Panc1 (cell line): ENCODE data around the gene TXN. TPM values are rescaled to one million over a fixed set of nuclear protein-coding genes. Genes with fewer than 3 reads are reported as not detected.

Experiments used
- ATAC-seq: fragments of 200-7000 bp; cut with Tn5 transposase; 2 replicates; pipeline ENCODE4 v1.9.1; 2020; ENCODE audit warnings: mild to moderate bottlenecking, moderate library complexity
- BruUV-seq: library from RNA; stranded (reverse); fragments of 400-500 nt; replicated peaks from 2 replicates; lab custom pipeline; 2021; lab: Mats Ljungman, UMichigan
- CTCF ChIA-PET: fragments of 300-600 bp; sonication (Branson Sonifier 250); formaldehyde crosslinking; loops from one replicate; lab custom pipeline; 2022; ENCODE audit warnings: antibody characterized with exemption; lab: Charles Lee
- POLR2A ChIA-PET: fragments of 300-600 bp; sonication (Branson Sonifier 250); formaldehyde crosslinking; loops from one replicate; lab custom pipeline; 2022; ENCODE audit warnings: antibody characterized with exemption; lab: Charles Lee
- DNase-seq: peaks from one replicate; pipeline ENCODE4 v3.0.0-alpha.2; 2010; ENCODE audit warnings: low read depth, low spot score
- H3K27ac ChIP-seq: 2 replicates; pipeline ENCODE4 v1.5.1; 2011; ENCODE audit warnings: mild to moderate bottlenecking, low read length, inconsistent platforms
- H3K27me3 ChIP-seq: fragments of 200-500 bp; sonication (Bioruptor generic); 2 replicates; pipeline ENCODE4 v1.6.0; 2014; ENCODE audit warnings: low read length, inconsistent platforms; ENCODE audit not compliant: control insufficient read depth, insufficient read depth
- H3K36me3 ChIP-seq: fragments of 200-500 bp; sonication (Bioruptor generic); 2 replicates; pipeline ENCODE4 v1.5.1; 2014; ENCODE audit warnings: inconsistent platforms, mild to moderate bottlenecking, low read length, moderate library complexity; ENCODE audit not compliant: control insufficient read depth, insufficient read depth
- H3K4me1 ChIP-seq: 2 replicates; pipeline ENCODE4 v1.5.1; 2011; ENCODE audit warnings: inconsistent platforms, mild to moderate bottlenecking, low read length, moderate library complexity; ENCODE audit not compliant: control insufficient read depth, insufficient read depth
- H3K4me3 ChIP-seq, 2 experiments: 2 replicates each; pipeline ENCODE4 v1.5.1; 2011 to 2012; ENCODE audit warnings: low read depth in 2 of 2, low read length in 2 of 2, mild to moderate bottlenecking in 2 of 2, inconsistent platforms in 1 of 2, moderate library complexity in 1 of 2
- H3K9me3 ChIP-seq: fragments of 200-500 bp; sonication (Bioruptor generic); 2 replicates; pipeline ENCODE4 v1.5.1; 2014; ENCODE audit warnings: low read depth, mild to moderate bottlenecking, inconsistent platforms, low read length, moderate library complexity; ENCODE audit not compliant: control insufficient read depth, insufficient read depth
- POLR2AphosphoS5 ChIP-seq: IDR thresholded peaks from 2 replicates; pipeline ENCODE4 v1.6.1; 2012; ENCODE audit warnings: mild to moderate bottlenecking, low read depth, low read length, moderate library complexity
- SIN3A ChIP-seq: IDR thresholded peaks from 2 replicates; pipeline ENCODE4 v1.6.1; 2012; ENCODE audit warnings: low read depth, mild to moderate bottlenecking, low read length, moderate library complexity, borderline replicate concordance; ENCODE audit not compliant: insufficient read depth
- TCF7L2 ChIP-seq: IDR thresholded peaks from 2 replicates; pipeline ENCODE4 v1.6.1; 2011; ENCODE audit warnings: mild to moderate bottlenecking, low read depth, low read length, inconsistent platforms
- in situ Hi-C: cut with HindIII; loops from 2 replicates; pipeline ENCODE4 v1.10.0; 2016; ENCODE audit warnings: low sequenced_read_pairs, low pct_unique_long_range_greater_than_20kb
- intact Hi-C: fragments of 100-400 bp; cut with micrococcal nuclease; formaldehyde crosslinking; loops from one replicate; pipeline ENCODE4 v1.10.0; 2022; ENCODE audit not compliant: unreplicated experiment
- total RNA-seq: library from RNA; stranded (reverse); gene quantifications from one replicate; pipeline ENCODE4 v1.2.1, GENCODE V29; 2021; ENCODE audit not compliant: unreplicated experiment
- TF ChIP-seq, protein P1 (sequence below), 2 experiments: IDR thresholded peaks; 2 replicates each; pipeline ENCODE4 v1.6.1; 2011 to 2012; ENCODE audit warnings: low read depth in 2 of 2, control low read depth in 1 of 2, low read length in 1 of 2, mild to moderate bottlenecking in 1 of 2, moderate library complexity in 1 of 2; ENCODE audit not compliant: insufficient read depth in 1 of 2
- TF ChIP-seq, protein P2 (sequence below): fragments of 450-650 bp; IDR thresholded peaks from 2 replicates; pipeline ENCODE4 v1.5.1; 2017; ENCODE audit warnings: mild to moderate bottlenecking

Gene TXN
- total RNA-seq, 1 experiment from 2014 or later, result 197 TPM

DNA sequence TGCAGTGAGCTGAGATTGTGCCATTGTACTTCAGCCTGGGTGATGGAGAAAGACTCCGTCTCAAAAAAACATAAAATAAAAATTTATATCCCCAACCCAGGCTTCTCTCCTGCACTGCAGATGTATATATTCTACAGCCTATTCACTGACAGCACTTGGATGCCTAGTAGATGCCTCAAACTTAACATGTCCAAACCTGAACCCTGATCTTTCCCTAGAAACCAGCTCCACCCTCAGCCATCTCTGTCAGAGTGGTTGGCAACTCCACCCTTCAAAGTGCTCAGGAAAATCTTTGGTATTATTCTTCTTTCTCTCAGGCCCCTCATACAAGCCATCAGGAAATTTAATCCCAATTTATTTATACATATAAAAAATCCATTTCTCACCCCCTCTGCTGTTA lies 36.9 kb upstream of the TXN start:
- ChIA-PET POLR2A (no interaction called here), CTCF (no interaction called here)
- H3K4me3 ChIP-seq, result no peak overlapping the region
- ATAC-seq, result no peak
- H3K36me3 ChIP-seq, result no peaks in the 10 kb centered on the region
- no peaks in the 10 kb centered on the region for H3K27me3 ChIP-seq
- no peak overlapping the region for H3K27ac ChIP-seq
- H3K4me1 ChIP-seq, result no peaks in the 10 kb centered on the region
- BruUV-seq, result no TSS peak
- TF ChIP-seq, protein P1, sequence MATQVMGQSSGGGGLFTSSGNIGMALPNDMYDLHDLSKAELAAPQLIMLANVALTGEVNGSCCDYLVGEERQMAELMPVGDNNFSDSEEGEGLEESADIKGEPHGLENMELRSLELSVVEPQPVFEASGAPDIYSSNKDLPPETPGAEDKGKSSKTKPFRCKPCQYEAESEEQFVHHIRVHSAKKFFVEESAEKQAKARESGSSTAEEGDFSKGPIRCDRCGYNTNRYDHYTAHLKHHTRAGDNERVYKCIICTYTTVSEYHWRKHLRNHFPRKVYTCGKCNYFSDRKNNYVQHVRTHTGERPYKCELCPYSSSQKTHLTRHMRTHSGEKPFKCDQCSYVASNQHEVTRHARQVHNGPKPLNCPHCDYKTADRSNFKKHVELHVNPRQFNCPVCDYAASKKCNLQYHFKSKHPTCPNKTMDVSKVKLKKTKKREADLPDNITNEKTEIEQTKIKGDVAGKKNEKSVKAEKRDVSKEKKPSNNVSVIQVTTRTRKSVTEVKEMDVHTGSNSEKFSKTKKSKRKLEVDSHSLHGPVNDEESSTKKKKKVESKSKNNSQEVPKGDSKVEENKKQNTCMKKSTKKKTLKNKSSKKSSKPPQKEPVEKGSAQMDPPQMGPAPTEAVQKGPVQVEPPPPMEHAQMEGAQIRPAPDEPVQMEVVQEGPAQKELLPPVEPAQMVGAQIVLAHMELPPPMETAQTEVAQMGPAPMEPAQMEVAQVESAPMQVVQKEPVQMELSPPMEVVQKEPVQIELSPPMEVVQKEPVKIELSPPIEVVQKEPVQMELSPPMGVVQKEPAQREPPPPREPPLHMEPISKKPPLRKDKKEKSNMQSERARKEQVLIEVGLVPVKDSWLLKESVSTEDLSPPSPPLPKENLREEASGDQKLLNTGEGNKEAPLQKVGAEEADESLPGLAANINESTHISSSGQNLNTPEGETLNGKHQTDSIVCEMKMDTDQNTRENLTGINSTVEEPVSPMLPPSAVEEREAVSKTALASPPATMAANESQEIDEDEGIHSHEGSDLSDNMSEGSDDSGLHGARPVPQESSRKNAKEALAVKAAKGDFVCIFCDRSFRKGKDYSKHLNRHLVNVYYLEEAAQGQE (IDR thresholded peaks at IDR 0.05; ENCODE audit: insufficient read depth in 1 of 2, low read depth in 2 of 2, low read length in 1 of 2), result no peak
- TF ChIP-seq POLR2AphosphoS5, result no peak
- TF ChIP-seq, protein P2, sequence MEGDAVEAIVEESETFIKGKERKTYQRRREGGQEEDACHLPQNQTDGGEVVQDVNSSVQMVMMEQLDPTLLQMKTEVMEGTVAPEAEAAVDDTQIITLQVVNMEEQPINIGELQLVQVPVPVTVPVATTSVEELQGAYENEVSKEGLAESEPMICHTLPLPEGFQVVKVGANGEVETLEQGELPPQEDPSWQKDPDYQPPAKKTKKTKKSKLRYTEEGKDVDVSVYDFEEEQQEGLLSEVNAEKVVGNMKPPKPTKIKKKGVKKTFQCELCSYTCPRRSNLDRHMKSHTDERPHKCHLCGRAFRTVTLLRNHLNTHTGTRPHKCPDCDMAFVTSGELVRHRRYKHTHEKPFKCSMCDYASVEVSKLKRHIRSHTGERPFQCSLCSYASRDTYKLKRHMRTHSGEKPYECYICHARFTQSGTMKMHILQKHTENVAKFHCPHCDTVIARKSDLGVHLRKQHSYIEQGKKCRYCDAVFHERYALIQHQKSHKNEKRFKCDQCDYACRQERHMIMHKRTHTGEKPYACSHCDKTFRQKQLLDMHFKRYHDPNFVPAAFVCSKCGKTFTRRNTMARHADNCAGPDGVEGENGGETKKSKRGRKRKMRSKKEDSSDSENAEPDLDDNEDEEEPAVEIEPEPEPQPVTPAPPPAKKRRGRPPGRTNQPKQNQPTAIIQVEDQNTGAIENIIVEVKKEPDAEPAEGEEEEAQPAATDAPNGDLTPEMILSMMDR, result no peak
- no peak for TF ChIP-seq TCF7L2
- TF ChIP-seq SIN3A, result no peak
- DNase-seq, result no peak
- intact Hi-C loops (no loop called here), in situ Hi-C loops (no loop called here)
- no peaks in the 10 kb centered on the region for H3K9me3 ChIP-seq

DNA sequence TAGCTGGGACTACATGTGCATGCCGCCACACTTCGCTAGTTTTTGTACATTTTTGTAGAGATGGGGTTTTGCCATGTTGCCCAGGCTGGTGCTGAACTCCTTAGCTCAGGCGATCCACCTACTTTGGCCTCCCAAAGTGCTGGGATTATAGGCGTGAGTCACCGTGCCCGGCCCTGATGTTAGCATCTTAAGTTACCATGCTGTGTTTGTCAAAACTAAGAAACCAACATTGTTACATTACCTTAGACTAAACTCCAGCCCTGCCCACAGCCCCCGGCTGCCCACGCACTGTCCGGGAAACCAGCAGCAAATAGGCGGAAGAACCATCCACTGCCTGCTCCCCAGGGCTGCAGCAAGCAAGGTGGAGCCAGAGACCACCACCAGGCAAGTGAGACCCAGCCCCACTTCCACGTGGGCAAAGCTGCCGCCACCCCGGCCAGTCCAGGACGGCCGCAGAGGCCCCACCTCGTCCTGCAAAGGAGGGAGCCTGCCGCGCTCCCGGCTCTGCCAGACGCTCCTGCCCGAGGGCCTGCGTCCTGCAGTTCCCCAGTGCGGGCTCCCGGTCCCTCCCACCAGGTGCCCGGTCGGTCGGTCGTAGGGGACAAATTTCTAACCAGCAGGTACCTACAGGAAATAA lies 35.7 kb upstream of the TXN start:
- DNase-seq, result no peak
- ChIA-PET POLR2A (no interaction called here), CTCF (no interaction called here)
- intact Hi-C loops, result no loop called here
- Histone ChIP-seq H3K4me1 (no peaks in the 10 kb centered on the region), H3K36me3 (no peaks in the 10 kb centered on the region), H3K27me3 (no peaks in the 10 kb centered on the region), H3K27ac (no peak overlapping the region), H3K4me3 (no peak overlapping the region), H3K9me3 (no peaks in the 10 kb centered on the region)
- TF ChIP-seq, protein P2, result no peak
- TF ChIP-seq, protein P1 (IDR thresholded peaks at IDR 0.05; ENCODE audit: insufficient read depth in 1 of 2, low read depth in 2 of 2, low read length in 1 of 2), result no peak
- no peak for TF ChIP-seq SIN3A
- TF ChIP-seq POLR2AphosphoS5, result no peak
- no peak for TF ChIP-seq TCF7L2
- no peak for ATAC-seq
- BruUV-seq, result no TSS peak
- in situ Hi-C loops, result no loop called here
